Right ventricle myocardium superior (tissue), 1 donor: ENCODE data around the gene MAST2. TPM values are rescaled to one million over a fixed set of nuclear protein-coding genes. Genes with fewer than 3 reads are reported as not detected.
"Not testable (repeated sequence)": the region's sequence is repeated elsewhere in the genome, so short reads cannot be mapped to it uniquely, and the experiment has no call there.

Experiments used
- ATAC-seq: fragments of 200-7000 bp; cut with Tn5 transposase; one replicate; pipeline ENCODE4 v1.9.1; 2020; ENCODE audit warnings: mild to moderate bottlenecking; ENCODE audit not compliant: poor library complexity
- DNase-seq: peaks from one replicate; pipeline ENCODE4 v3.0.0-alpha.2; 2020
- intact Hi-C: fragments of 100-400 bp; cut with DNase I; formaldehyde crosslinking; loops from one replicate; pipeline ENCODE4 v1.11.2; 2022
- total RNA-seq: library from RNA; stranded (reverse); fragmentation: NEBNext Ultra II Directional; extraction: Animal tissue kit (Norgen Biotek cat#: 25700); gene quantifications from one replicate; pipeline ENCODE4 v1.2.1, GENCODE V29; 2021
- donor health status: DM: no; HTN: yes; CAD: no; lungs with severe emphysema.

The MAST2 gene
- total RNA-seq, 1 donor from 2014 or later = 97.0 TPM

- peak; percentile 66 for ATAC-seq
- DNase-seq, intact Hi-C loops: not testable (repeated sequence)
Measured at GRCh38 chr1:45803781-45804668, 613 bp downstream of the MAST2 start.

- no peak for ATAC-seq
- intact Hi-C loops = no loop called here
- DNase-seq = no peak
Measured at GRCh38 chr1:45804669-45804969, 1.2 kb downstream of the MAST2 start.

GRCh38 chr1:45806129-45806528 is 2.7 kb downstream of the MAST2 start:
- DNase-seq = no peak
- no peak for ATAC-seq
- intact Hi-C loops = no loop called here

- intact Hi-C loops = no loop called here
Measured at GRCh38 chr1:45809761-45810160, 6.3 kb downstream of the MAST2 start.

GRCh38 chr1:45814776-45815175 is 11.4 kb downstream of the MAST2 start:
- intact Hi-C loops = no loop called here
- no peak for ATAC-seq
- DNase-seq = no peak

More at GRCh38 chr1:45809761-45810160, 6.3 kb downstream of the MAST2 start:
- DNase-seq = no peak
- no peak for ATAC-seq

GRCh38 chr1:45815667-45816458 is 12.5 kb downstream of the MAST2 start:
- intact Hi-C loops = no loop called here
- no peak for DNase-seq

GRCh38 chr1:45820173-45820572 is 16.8 kb downstream of the MAST2 start:
- ATAC-seq (no peak), DNase-seq (no peak)
- intact Hi-C loops = no loop called here

More at GRCh38 chr1:45815667-45816458, 12.5 kb downstream of the MAST2 start:
- no peak for ATAC-seq

- intact Hi-C loops = no loop called here
- ATAC-seq (no peak), DNase-seq (no peak)
Measured at GRCh38 chr1:45820788-45821187, 17.4 kb downstream of the MAST2 start.

- no peak for DNase-seq
- ATAC-seq = no peak
- intact Hi-C loops = no loop called here
Measured at GRCh38 chr1:45822644-45823043, 19.2 kb downstream of the MAST2 start.

- DNase-seq = no peak
- intact Hi-C loops = no loop called here
- ATAC-seq = no peak
Measured at GRCh38 chr1:45824607-45825006, 21.2 kb downstream of the MAST2 start.

GRCh38 chr1:45827256-45827655 is 23.8 kb downstream of the MAST2 start:
- ATAC-seq = no peak
- no peak for DNase-seq
- intact Hi-C loops = no loop called here

GRCh38 chr1:45828841-45829240 is 25.4 kb downstream of the MAST2 start:
- no peak for ATAC-seq

GRCh38 chr1:45833361-45833760 is 29.9 kb downstream of the MAST2 start:
- intact Hi-C loops = no loop called here
- no peak for ATAC-seq

More at GRCh38 chr1:45828841-45829240, 25.4 kb downstream of the MAST2 start:
- intact Hi-C loops = no loop called here
- no peak for DNase-seq

GRCh38 chr1:45834689-45835088 is 31.3 kb downstream of the MAST2 start:
- no peak for ATAC-seq
- intact Hi-C loops = no loop called here
- DNase-seq = no peak

More at GRCh38 chr1:45833361-45833760, 29.9 kb downstream of the MAST2 start:
- no peak for DNase-seq

GRCh38 chr1:45836451-45836850 is 33.0 kb downstream of the MAST2 start:
- no peak for DNase-seq
- intact Hi-C loops = no loop called here
- ATAC-seq = no peak

- intact Hi-C loops, DNase-seq, ATAC-seq: not testable (repeated sequence)
Measured at GRCh38 chr1:45836861-45837260, 33.4 kb downstream of the MAST2 start.

- ATAC-seq, intact Hi-C loops, DNase-seq: not testable (repeated sequence)
Measured at GRCh38 chr1:45838322-45838721, 34.9 kb downstream of the MAST2 start.

- ATAC-seq (peak; percentile 74), DNase-seq (no peak)
- intact Hi-C loops = no loop called here
Measured at GRCh38 chr1:45840704-45841103, 37.3 kb downstream of the MAST2 start.

- no peak for DNase-seq
- no peak for ATAC-seq
- intact Hi-C loops = no loop called here
Measured at GRCh38 chr1:45842786-45843185, 39.4 kb downstream of the MAST2 start.

GRCh38 chr1:45843474-45843905 is 40.1 kb downstream of the MAST2 start:
- intact Hi-C loops = no loop called here
- no peak for DNase-seq
- ATAC-seq = peak; percentile 25
